HCT116 (cell line): ENCODE results near the gene FAM3B. TPM values are rescaled to one million over a fixed set of nuclear protein-coding genes. Genes with fewer than 3 reads are reported as not detected.

Source experiments
- ATAC-seq: fragments of 200-7000 bp; cut with Tn5 transposase; 2 replicates; pipeline ENCODE4 v1.9.1; 2020; ENCODE audit warnings: mild to moderate bottlenecking, moderate library complexity
- BruUV-seq: library from RNA; stranded (reverse); fragments of 400-500 nt; replicated peaks from 2 replicates; lab custom pipeline; 2021; lab: Mats Ljungman, UMichigan
- CTCF ChIA-PET: fragments of 300-600 bp; sonication (Branson Sonifier 250); formaldehyde crosslinking; loops from one replicate; lab custom pipeline; 2021; ENCODE audit warnings: antibody characterized with exemption; lab: Charles Lee
- POLR2A ChIA-PET: fragments of 300-600, 350-600 bp; sonication (Branson Sonifier 250); formaldehyde crosslinking; loops from one replicate; lab custom pipeline; 2021; ENCODE audit warnings: antibody characterized with exemption; lab: Charles Lee
- RAD21 ChIA-PET, 2 experiments: fragments of 300-600 bp; sonication (Branson Sonifier 250); formaldehyde crosslinking; loops; one replicate each; lab custom pipeline; 2023; ENCODE audit warnings: low total read pairs in 2 of 2; ENCODE audit not compliant: uncharacterized antibody in 2 of 2, unreplicated experiment in 2 of 2, low non-redundant PET in 1 of 2; lab: Charles Lee
- DNase-seq: peaks from one replicate; pipeline ENCODE4 v3.0.0-alpha.2; 2010; ENCODE audit warnings: low read depth, low spot score
- H2AFZ ChIP-seq: fragments of 200-600 bp; shearing (Covaris generic), sonication (generic); 2 replicates; pipeline ENCODE4 v1.6.1; 2017; ENCODE audit warnings: low read depth, mixed run types, mixed read lengths, antibody characterized with exemption, low read length; ENCODE audit not compliant: poor library complexity, severe bottlenecking
- H3K27ac ChIP-seq: 2 replicates; pipeline ENCODE4 v1.5.1; 2012; ENCODE audit warnings: low read depth, low read length
- H3K27me3 ChIP-seq: fragments of 200-600 bp; sonication (generic); 2 replicates; pipeline ENCODE4 v1.6.1; 2016; ENCODE audit warnings: mixed run types, low read length, mixed read lengths; ENCODE audit not compliant: insufficient read depth
- H3K36me3 ChIP-seq, 2 experiments: fragments of 200-500 bp in 1 of 2; fragments of 200-600 bp in 1 of 2; sonication (Bioruptor generic) in 1 of 2; sonication (generic) in 1 of 2; 2 replicates each; pipeline versions ENCODE4 v1.5.1 to v1.6.1; 2014 to 2016; ENCODE audit warnings: low read length in 2 of 2, inconsistent platforms in 1 of 2, mixed read lengths in 1 of 2, mixed run types in 1 of 2; ENCODE audit not compliant: insufficient read depth in 2 of 2, control insufficient read depth in 1 of 2
- H3K4me1 ChIP-seq, 2 experiments: fragments of 200-600 bp in 1 of 2; sonication (generic) in 1 of 2; 2 replicates each; pipeline versions ENCODE4 v1.5.1 to v1.6.1; 2012 to 2017; ENCODE audit warnings: low read length in 2 of 2, inconsistent platforms in 1 of 2, mild to moderate bottlenecking in 1 of 2, mixed read lengths in 1 of 2, mixed run types in 1 of 2, moderate library complexity in 1 of 2; ENCODE audit not compliant: insufficient read depth in 2 of 2, control insufficient read depth in 1 of 2
- H3K4me2 ChIP-seq: fragments of 200-600 bp; sonication (generic); 2 replicates; pipeline ENCODE4 v1.6.1; 2017; ENCODE audit warnings: mixed run types, low read length, mixed read lengths
- H3K4me3 ChIP-seq, 2 experiments: fragments of 200-600 bp in 1 of 2; sonication (generic) in 1 of 2; replicated peaks in 1 of 2; 2 replicates each; pipeline ENCODE4 v1.5.1; 2011 to 2016; ENCODE audit warnings: low read length in 2 of 2, control low read depth in 1 of 2, low read depth in 1 of 2, mild to moderate bottlenecking in 1 of 2, mixed read lengths in 1 of 2, mixed run types in 1 of 2
- H3K79me2 ChIP-seq: fragments of 200-600 bp; sonication (generic); 2 replicates; pipeline ENCODE4 v1.6.1; 2017; ENCODE audit warnings: mild to moderate bottlenecking, mixed run types, low read length, moderate library complexity, mixed read lengths; ENCODE audit not compliant: insufficient read depth
- H3K9ac ChIP-seq: fragments of 200-600 bp; sonication (generic); 2 replicates; pipeline ENCODE4 v1.6.1; 2016; ENCODE audit warnings: low read length, mixed read lengths
- H3K9me2 ChIP-seq: fragments of 200-600 bp; sonication (generic), shearing (Covaris generic); 2 replicates; pipeline ENCODE4 v1.6.1; 2017; ENCODE audit warnings: mixed run types, mild to moderate bottlenecking, moderate library complexity; ENCODE audit not compliant: insufficient read depth
- H3K9me3 ChIP-seq, 2 experiments: fragments of 200-500 bp in 1 of 2; fragments of 200-600 bp in 1 of 2; sonication (Bioruptor generic) in 1 of 2; sonication (generic) in 1 of 2; 2 replicates each; pipeline ENCODE4 v1.6.1; 2014 to 2017; ENCODE audit warnings: low read length in 2 of 2, mixed read lengths in 2 of 2, inconsistent platforms in 1 of 2, low read depth in 1 of 2, mild to moderate bottlenecking in 1 of 2, mixed run types in 1 of 2, moderate library complexity in 1 of 2; ENCODE audit not compliant: control insufficient read depth in 1 of 2, insufficient read depth in 1 of 2
- H4K20me1 ChIP-seq: fragments of 200-600 bp; sonication (generic), shearing (Covaris generic); 2 replicates; pipeline ENCODE4 v1.6.1; 2017; ENCODE audit warnings: mixed run types, mild to moderate bottlenecking, moderate library complexity; ENCODE audit not compliant: insufficient read depth
- CEBPB ChIP-seq: IDR thresholded peaks from 2 replicates; pipeline ENCODE4 v1.6.1; 2012; ENCODE audit warnings: low read depth
- EGR1 ChIP-seq: IDR thresholded peaks from 2 replicates; pipeline ENCODE4 v1.6.1; 2012; ENCODE audit warnings: low read depth
- ELF1 ChIP-seq: IDR thresholded peaks from 2 replicates; pipeline ENCODE4 v1.6.1; 2012; ENCODE audit warnings: low read depth, borderline replicate concordance
- EZH2phosphoT487 ChIP-seq: fragments of 200-600 bp; IDR thresholded peaks from 2 replicates; pipeline ENCODE4 v1.6.1; 2018; ENCODE audit warnings: antibody characterized with exemption, borderline replicate concordance
- JUND ChIP-seq: IDR thresholded peaks from 2 replicates; pipeline ENCODE4 v1.6.1; 2012
- RAD21 ChIP-seq: IDR thresholded peaks from 2 replicates; pipeline ENCODE4 v1.6.1; 2012; ENCODE audit warnings: low read depth, mild to moderate bottlenecking
- TCF7L2 ChIP-seq: IDR thresholded peaks from 2 replicates; pipeline ENCODE4 v1.7.0; 2011; ENCODE audit warnings: borderline replicate concordance, inconsistent platforms; ENCODE audit not compliant: insufficient read depth, insufficient read length; ENCODE audit errors: extremely low read depth
- YY1 ChIP-seq: IDR thresholded peaks from 2 replicates; pipeline ENCODE4 v1.6.1; 2011; ENCODE audit warnings: low read length, low read depth, moderate library complexity, mild to moderate bottlenecking; ENCODE audit not compliant: insufficient replicate concordance; ENCODE audit errors: extremely low read depth
- intact Hi-C: fragments of 100-400 bp; cut with micrococcal nuclease; formaldehyde crosslinking; loops from 2 replicates; pipeline ENCODE4 v1.10.0; 2022
- total RNA-seq: library from RNA; stranded (reverse); gene quantifications from one replicate; pipeline ENCODE4 v1.2.1, GENCODE V29; 2021; ENCODE audit not compliant: unreplicated experiment
- TF ChIP-seq, protein P1 (sequence below), 3 experiments: fragments of 200-600 bp in 1 of 3; sonication (generic) in 1 of 3; IDR thresholded peaks in 2 of 3; conservative IDR thresholded peaks in 1 of 3; 2 replicates each; pipeline ENCODE4 v1.5.1; 2012 to 2017; ENCODE audit warnings: low read depth in 2 of 3, low read length in 2 of 3, antibody characterized with exemption in 1 of 3, borderline replicate concordance in 1 of 3, control low read depth in 1 of 3, mild to moderate bottlenecking in 1 of 3, mixed read lengths in 1 of 3, mixed run types in 1 of 3, moderate library complexity in 1 of 3; ENCODE audit not compliant: insufficient read depth in 1 of 3
- TF ChIP-seq, protein P2 (sequence below): IDR thresholded peaks from 2 replicates; pipeline ENCODE4 v1.6.1; 2012

The FAM3B gene
- total RNA-seq, 1 experiment from 2014 or later, result not detected

DNA sequence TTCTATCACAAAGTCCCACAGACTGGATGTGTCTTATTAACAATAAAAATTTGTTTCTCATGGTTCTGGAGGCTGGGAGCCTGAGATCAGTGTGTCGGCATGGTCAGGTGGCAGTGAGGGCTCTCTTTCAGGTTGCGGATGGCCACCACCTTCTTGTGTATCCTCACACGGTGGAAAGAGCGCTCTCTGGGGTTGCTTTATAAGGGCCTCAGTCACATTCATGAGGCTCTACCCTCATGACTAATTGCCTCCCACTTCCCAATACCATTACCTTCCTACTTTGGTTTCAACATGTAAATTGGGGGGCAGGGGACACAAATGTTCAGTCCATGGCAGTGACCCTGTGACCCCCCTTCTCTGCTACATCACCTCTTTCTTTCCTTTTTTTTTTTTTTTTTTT, 88.7 kb downstream of the FAM3B start (continued):
- TF ChIP-seq EZH2phosphoT487 (no peak), TCF7L2 (no peak)
- TF ChIP-seq, protein P1, sequence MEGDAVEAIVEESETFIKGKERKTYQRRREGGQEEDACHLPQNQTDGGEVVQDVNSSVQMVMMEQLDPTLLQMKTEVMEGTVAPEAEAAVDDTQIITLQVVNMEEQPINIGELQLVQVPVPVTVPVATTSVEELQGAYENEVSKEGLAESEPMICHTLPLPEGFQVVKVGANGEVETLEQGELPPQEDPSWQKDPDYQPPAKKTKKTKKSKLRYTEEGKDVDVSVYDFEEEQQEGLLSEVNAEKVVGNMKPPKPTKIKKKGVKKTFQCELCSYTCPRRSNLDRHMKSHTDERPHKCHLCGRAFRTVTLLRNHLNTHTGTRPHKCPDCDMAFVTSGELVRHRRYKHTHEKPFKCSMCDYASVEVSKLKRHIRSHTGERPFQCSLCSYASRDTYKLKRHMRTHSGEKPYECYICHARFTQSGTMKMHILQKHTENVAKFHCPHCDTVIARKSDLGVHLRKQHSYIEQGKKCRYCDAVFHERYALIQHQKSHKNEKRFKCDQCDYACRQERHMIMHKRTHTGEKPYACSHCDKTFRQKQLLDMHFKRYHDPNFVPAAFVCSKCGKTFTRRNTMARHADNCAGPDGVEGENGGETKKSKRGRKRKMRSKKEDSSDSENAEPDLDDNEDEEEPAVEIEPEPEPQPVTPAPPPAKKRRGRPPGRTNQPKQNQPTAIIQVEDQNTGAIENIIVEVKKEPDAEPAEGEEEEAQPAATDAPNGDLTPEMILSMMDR (IDR thresholded peaks at IDR 0.05 in 2 of 3, conservative IDR thresholded peaks at IDR 0.05 in 1 of 3; ENCODE audit: borderline replicate concordance in 1 of 3, insufficient read depth in 1 of 3, low read depth in 2 of 3, low read length in 2 of 3), result no peak

GRCh38 chr21:41406340-41406739, 89.7 kb downstream of the FAM3B start:
- TF ChIP-seq EZH2phosphoT487, result no peak
- no peak for TF ChIP-seq JUND
- no peak for TF ChIP-seq ELF1
- TF ChIP-seq YY1, result no peak
- no peak for TF ChIP-seq EGR1
- TF ChIP-seq RAD21, result no peak
- TF ChIP-seq CEBPB, result no peak
- TF ChIP-seq, protein P2, sequence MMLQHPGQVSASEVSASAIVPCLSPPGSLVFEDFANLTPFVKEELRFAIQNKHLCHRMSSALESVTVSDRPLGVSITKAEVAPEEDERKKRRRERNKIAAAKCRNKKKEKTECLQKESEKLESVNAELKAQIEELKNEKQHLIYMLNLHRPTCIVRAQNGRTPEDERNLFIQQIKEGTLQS, result no peak
- no peak for ATAC-seq
- BruUV-seq, result no TSS peak
- Histone ChIP-seq H3K36me3 (no peaks in the 10 kb centered on the region), H3K4me2 (no peak overlapping the region), H3K4me3 (no peak overlapping the region), H3K79me2 (no peaks in the 10 kb centered on the region), H3K4me1 (peaks cover 0 to 3% of the 10 kb centered on the region in 2 experiments; a peak in 2 of 4 replicates), H4K20me1 (no peaks in the 10 kb centered on the region), H3K27me3 (peaks cover 29% of the 10 kb centered on the region), H2AFZ (no peak overlapping the region), H3K9ac (no peak overlapping the region), H3K9me3 (no peaks in the 10 kb centered on the region), H3K27ac (no peak overlapping the region), H3K9me2 (no peaks in the 10 kb centered on the region)
- no peak for DNase-seq
- intact Hi-C loops, result no loop called here
- POLR2A ChIA-PET, result no interaction called here
- RAD21 ChIA-PET, result no interaction called here
- CTCF ChIA-PET, result no interaction called here

Other genes starting within 250 kb of the FAM3B start
- gene BACE2, start 148.6 kb upstream of the FAM3B start, total RNA-seq, result 23.2 TPM
- 0.22 TPM for gene MX2, start 45.2 kb downstream of the FAM3B start, total RNA-seq
- 2.0 TPM for gene MX1, start 109.4 kb downstream of the FAM3B start, total RNA-seq
- gene TMPRSS2, start 191.4 kb downstream of the FAM3B start, total RNA-seq, result 1.1 TPM